OCI-LY3 (cell line): ENCODE measurements around the gene EPG5.
"Not testable (repeated sequence)": the region's sequence is repeated elsewhere in the genome, so short reads cannot be mapped to it uniquely, and the experiment has no call there.

Experiments
- H2AFZ ChIP-seq: fragments of 200-600, 300-600 bp; shearing (Covaris generic); 2 replicates; pipeline ENCODE4 v1.6.0; 2014; ENCODE audit warnings: antibody characterized with exemption, low read depth, low read length
- H3K27ac ChIP-seq: fragments of 200-600, 300-600 bp; sonication (generic); 2 replicates; pipeline ENCODE4 v1.5.1; 2014; ENCODE audit warnings: mild to moderate bottlenecking, low read length, moderate library complexity, mixed read lengths
- H3K27me3 ChIP-seq: fragments of 200-600, 300-600 bp; sonication (generic); 2 replicates; pipeline ENCODE4 v1.6.1; 2014; ENCODE audit warnings: low read depth, low read length, mixed read lengths
- H3K36me3 ChIP-seq: fragments of 200-600, 300-600 bp; sonication (generic); replicated peaks from 2 replicates; pipeline ENCODE3; 2014; ENCODE audit warnings: low read depth, low read length, mixed read lengths
- H3K4me1 ChIP-seq: fragments of 300-600, 200-600 bp; sonication (generic); 2 replicates; pipeline ENCODE4 v1.6.1; 2014; ENCODE audit warnings: low read length, mixed read lengths
- H3K4me2 ChIP-seq: fragments of 200-600, 300-600 bp; sonication (generic); 2 replicates; pipeline ENCODE4 v1.6.1; 2014; ENCODE audit warnings: low read length, mixed read lengths
- H3K4me3 ChIP-seq: fragments of 300-600, 200-600 bp; sonication (generic); 2 replicates; pipeline ENCODE4 v1.5.1; 2014; ENCODE audit warnings: antibody characterized with exemption, mild to moderate bottlenecking, low read length, moderate library complexity
- H3K79me2 ChIP-seq: fragments of 300-600, 200-600 bp; shearing (Covaris generic); 2 replicates; pipeline ENCODE4 v1.6.1; 2014; ENCODE audit warnings: mild to moderate bottlenecking, low read length, mixed read lengths
- H3K9ac ChIP-seq: fragments of 300-600, 200-600 bp; shearing (Covaris generic); 2 replicates; pipeline ENCODE4 v1.6.0; 2014; ENCODE audit warnings: mild to moderate bottlenecking, low read length, moderate library complexity
- H3K9me3 ChIP-seq: fragments of 200-600, 300-600 bp; shearing (Covaris generic); 2 replicates; pipeline ENCODE4 v1.6.1; 2014; ENCODE audit warnings: low read length, mixed read lengths; ENCODE audit not compliant: insufficient read depth
- H4K20me1 ChIP-seq: fragments of 200-600, 300-600 bp; sonication (generic); 2 replicates; pipeline ENCODE4 v1.6.1; 2016; ENCODE audit warnings: low read length, mixed read lengths; ENCODE audit not compliant: insufficient read depth
- EZH2phosphoT487 ChIP-seq: fragments of 200-600 bp; shearing (Covaris generic); IDR thresholded peaks from 2 replicates; pipeline ENCODE4 v1.6.1; 2018; ENCODE audit warnings: antibody characterized with exemption, mixed run types, low read depth
- TF ChIP-seq, protein P1 (sequence below): fragments of 200-600, 300-600 bp; sonication (generic); IDR thresholded peaks from 2 replicates; pipeline ENCODE4 v1.5.1; 2014; ENCODE audit warnings: antibody characterized with exemption, low read length, low read depth

Gene EPG5

DNA sequence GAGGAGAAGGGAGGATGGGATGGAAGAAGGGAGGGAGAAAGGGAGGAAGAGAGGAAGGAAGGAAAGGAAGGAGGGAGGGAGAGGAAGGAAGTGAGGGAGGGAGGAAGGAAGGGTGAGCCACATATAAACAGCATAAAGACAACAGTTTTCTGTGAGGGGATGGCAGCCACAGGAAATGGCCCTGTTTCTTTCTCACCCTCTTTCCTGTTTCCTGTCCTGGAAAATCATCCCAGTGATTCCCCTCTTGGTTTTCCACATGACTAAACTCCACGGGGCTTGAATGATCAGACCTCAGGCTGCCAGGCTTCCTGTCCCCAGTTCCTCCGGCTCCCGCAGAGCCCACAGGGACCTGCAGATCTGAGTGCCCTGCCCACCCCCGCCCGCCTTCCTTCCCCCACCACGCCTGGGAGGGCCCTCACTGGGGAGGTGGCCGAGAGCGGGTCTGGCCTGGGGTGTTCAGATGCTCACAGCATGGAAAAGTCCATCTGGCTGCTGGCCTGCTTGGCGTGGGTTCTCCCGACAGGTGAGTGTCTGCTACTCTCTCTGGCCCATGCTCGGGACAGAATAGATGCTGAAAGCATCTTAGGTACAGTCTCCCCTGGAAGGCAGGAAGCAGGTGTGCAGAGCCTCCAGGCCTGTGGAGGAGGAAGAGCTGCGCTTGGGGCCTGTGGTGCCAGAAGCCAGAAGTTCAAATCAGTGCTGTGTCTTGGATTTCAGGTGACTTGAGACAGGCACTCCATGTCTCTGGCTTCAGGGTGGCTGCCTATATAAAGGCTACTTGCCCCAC is 141.7 kb downstream of the EPG5 start, which contains the start of gene SIGLEC15:
SIGLEC15 (plus strand) TSS at position 418 of the 787 bp plus-strand sequence; CDS start at position 472, 54 bp downstream.
- Histone ChIP-seq H3K27me3 (peaks cover 13% of the 10 kb centered on the region; the same call in 1 of the 2 replicates), H3K4me1 (peaks cover 10% of the 10 kb centered on the region), H3K9me3 (no peaks in the 10 kb centered on the region), H3K4me2 (no peak within 1 kb of the TSS), H3K9ac (no peak within 1 kb of the TSS), H3K79me2 (no peaks in the 10 kb centered on the region), H4K20me1 (no peaks in the 10 kb centered on the region), H3K4me3 (no peak within 1 kb of the TSS), H2AFZ (no peak within 1 kb of the TSS), H3K36me3 (no peaks in the 10 kb centered on the region), H3K27ac (no peak within 1 kb of the TSS)
- TF ChIP-seq EZH2phosphoT487: no peak
- TF ChIP-seq, protein P1, sequence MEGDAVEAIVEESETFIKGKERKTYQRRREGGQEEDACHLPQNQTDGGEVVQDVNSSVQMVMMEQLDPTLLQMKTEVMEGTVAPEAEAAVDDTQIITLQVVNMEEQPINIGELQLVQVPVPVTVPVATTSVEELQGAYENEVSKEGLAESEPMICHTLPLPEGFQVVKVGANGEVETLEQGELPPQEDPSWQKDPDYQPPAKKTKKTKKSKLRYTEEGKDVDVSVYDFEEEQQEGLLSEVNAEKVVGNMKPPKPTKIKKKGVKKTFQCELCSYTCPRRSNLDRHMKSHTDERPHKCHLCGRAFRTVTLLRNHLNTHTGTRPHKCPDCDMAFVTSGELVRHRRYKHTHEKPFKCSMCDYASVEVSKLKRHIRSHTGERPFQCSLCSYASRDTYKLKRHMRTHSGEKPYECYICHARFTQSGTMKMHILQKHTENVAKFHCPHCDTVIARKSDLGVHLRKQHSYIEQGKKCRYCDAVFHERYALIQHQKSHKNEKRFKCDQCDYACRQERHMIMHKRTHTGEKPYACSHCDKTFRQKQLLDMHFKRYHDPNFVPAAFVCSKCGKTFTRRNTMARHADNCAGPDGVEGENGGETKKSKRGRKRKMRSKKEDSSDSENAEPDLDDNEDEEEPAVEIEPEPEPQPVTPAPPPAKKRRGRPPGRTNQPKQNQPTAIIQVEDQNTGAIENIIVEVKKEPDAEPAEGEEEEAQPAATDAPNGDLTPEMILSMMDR: no peak

DNA sequence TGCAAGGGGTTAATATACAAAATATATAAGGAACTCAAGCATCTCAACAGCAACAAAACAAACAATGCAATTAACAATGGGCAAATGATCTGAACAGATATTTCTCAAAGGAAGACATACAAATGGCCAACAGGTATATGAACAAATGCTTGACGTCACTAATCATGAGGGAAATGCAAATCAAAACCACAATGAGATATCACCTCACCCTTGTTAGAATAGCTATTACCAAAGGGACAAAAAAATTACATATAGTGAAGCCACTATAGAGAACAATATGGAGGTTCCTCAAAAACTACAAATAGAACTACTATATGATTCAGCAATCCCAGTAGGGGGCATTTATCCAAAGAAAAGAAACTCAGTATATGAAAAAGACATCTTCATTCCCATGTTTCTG is 145.4 kb downstream of the EPG5 start:
- Histone ChIP-seq H3K36me3 (no peaks in the 10 kb centered on the region), H3K27ac (no peak overlapping the region), H3K4me1 (no peaks in the 10 kb centered on the region), H2AFZ (no peak overlapping the region), H4K20me1 (no peaks in the 10 kb centered on the region), H3K9me3 (no peaks in the 10 kb centered on the region), H3K4me3 (no peak overlapping the region), H3K4me2 (no peak overlapping the region), H3K9ac (no peak overlapping the region), H3K27me3 (peaks cover 13% of the 10 kb centered on the region; the same call in 1 of the 2 replicates), H3K79me2 (no peaks in the 10 kb centered on the region)
- no peak for TF ChIP-seq EZH2phosphoT487
- TF ChIP-seq, protein P1: no peak

DNA sequence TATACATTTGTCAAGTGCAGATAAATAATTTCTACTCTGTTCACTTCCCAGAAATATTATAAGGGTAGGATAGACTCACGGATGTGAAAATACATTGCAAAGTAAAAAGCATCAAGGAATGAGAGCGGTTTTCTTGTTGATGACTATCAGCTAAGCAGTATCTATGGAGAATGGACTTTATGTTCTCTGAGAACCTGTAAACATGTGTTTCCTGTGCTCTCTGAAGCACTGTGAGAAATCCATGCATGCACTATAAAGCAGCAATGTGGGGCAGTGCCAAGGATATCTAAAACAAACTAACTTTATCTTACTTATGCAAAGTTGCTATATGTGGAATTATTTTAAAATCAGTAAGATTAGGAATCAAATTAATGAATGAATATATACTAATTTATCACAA is 146.1 kb downstream of the EPG5 start:
- TF ChIP-seq, protein P1: no peak
- TF ChIP-seq EZH2phosphoT487: no peak
- no peak overlapping the region for H3K4me3 ChIP-seq
- peaks cover 13% of the 10 kb centered on the region; the same call in 1 of the 2 replicates for H3K27me3 ChIP-seq
- no peak overlapping the region for H3K27ac ChIP-seq
- H3K36me3 ChIP-seq: no peaks in the 10 kb centered on the region
- H3K4me1 ChIP-seq: no peaks in the 10 kb centered on the region
- no peaks in the 10 kb centered on the region for H3K9me3 ChIP-seq
- H3K4me2 ChIP-seq: no peak overlapping the region
- H3K9ac ChIP-seq: no peak overlapping the region
- H2AFZ ChIP-seq: no peak overlapping the region
- H3K79me2 ChIP-seq: no peaks in the 10 kb centered on the region
- no peaks in the 10 kb centered on the region for H4K20me1 ChIP-seq

DNA sequence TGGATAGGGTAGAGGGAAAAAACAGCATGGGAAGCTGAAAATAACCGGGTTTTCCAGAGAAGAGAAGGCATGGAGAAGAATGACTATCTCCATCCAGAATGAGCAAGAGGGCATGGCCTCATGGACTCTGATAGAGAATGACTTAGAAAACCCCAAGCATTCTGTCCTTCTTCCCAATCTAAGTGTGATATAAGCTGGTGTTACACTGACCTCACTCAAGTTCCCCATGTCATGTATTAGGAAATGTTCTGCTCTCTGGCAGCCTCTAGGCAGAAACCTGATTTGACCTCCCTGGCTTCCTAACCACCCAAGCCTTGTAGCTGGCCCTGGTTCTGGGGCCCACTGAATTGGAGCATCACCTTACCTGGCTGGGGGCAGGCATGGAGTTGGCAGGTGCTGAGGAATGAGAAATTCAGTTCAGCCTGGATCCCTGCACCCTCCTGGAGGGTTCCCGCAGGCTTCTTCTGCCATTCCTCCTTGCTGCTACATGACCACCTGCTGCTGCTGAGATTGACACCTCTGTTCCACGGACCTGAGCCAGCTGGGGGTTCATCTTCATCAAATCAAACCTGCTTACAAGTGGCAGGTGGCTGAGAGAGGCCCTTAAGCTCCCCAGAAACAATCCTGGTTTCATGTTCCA is 146.9 kb downstream of the EPG5 start:
- TF ChIP-seq, protein P1: no peak
- TF ChIP-seq EZH2phosphoT487: no peak
- Histone ChIP-seq H4K20me1 (no peaks in the 10 kb centered on the region), H3K4me2 (no peak overlapping the region), H2AFZ (no peak overlapping the region), H3K36me3 (no peaks in the 10 kb centered on the region), H3K4me3 (no peak overlapping the region), H3K27ac (no peak overlapping the region), H3K9ac (no peak overlapping the region), H3K79me2 (no peaks in the 10 kb centered on the region), H3K27me3 (peaks cover 13% of the 10 kb centered on the region; the same call in 1 of the 2 replicates), H3K4me1 (no peaks in the 10 kb centered on the region), H3K9me3 (no peaks in the 10 kb centered on the region)

DNA sequence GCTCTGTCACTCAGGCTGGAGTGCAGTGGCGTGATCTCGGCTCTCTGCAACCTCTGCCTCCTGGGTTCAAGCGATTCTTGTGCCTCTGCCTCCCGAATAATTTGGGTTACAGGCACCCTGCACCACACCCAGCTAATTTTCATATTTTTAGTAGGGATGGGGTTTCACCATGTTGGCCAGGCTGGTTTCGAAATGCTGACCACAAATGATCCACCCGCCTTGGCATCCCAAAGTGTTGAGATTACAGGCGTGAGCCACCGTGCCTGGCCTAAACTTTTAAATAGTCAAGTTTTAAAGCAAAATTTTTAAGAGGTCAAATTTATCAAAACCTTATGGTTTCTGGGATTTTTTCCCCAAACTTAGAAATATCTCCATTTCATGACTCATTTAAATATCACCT is 148.4 kb downstream of the EPG5 start:
- not testable (repeated sequence) for H3K27ac ChIP-seq, H3K79me2 ChIP-seq, H2AFZ ChIP-seq, H3K4me3 ChIP-seq, H4K20me1 ChIP-seq, H3K4me1 ChIP-seq, H3K9ac ChIP-seq, H3K4me2 ChIP-seq, H3K36me3 ChIP-seq, H3K9me3 ChIP-seq
- H3K27me3 ChIP-seq: peaks cover 13% of the 10 kb centered on the region; the same call in 1 of the 2 replicates
